ENCODE results near the gene FAM171A2. TPM values are rescaled to one million over a fixed set of nuclear protein-coding genes. Genes with fewer than 3 reads are reported as not detected.
"Not testable (repeated sequence)": the region's sequence is repeated elsewhere in the genome, so short reads cannot be mapped to it uniquely, and the experiment has no call there.

Gene FAM171A2
- total RNA-seq, 1 experiment from 2014 or later: 9.6 TPM

GRCh38 chr17:44347206-44348055 lies 16.2 kb downstream of the FAM171A2 start:
- DNase-seq (ENCODE audit: low read depth): not testable (repeated sequence)

DNA sequence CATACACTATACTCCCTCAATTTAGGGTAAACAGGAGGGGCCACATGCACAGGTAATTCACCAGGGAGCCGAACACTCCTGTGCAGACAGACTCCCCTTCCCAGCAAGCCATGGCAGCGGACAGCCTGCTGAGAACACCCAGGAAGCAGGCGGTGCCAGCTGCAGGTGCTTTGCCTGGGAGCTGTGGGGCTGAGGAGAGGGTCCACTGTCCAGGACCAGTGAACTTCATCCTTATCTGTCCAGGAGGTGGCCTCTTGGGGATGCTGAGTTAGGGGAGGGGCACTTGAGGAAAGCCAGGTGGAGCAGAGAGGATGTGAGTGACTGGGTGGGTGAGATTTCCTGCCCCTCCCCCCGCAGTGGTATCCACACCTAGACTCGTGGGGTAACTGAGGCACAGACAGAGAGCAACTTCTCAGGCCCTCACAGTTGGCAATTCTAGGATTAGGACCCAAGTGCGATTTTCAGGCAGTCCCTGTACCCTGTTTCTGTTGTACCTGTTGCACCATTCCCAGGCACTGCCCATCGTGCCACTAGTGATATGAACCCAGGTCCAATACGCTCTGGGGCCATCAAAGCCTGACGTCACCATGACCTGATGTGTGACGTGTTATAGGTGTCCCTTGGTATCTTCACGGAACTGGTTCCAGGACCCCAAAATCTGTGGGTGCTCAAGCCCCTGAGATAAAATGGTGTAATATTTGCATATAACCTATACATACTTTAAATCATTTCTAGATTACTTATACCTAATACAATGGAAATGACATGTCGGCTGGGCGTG lies 17.4 kb downstream of the FAM171A2 start:
- DNase-seq (ENCODE audit: low read depth): no peak

DNA sequence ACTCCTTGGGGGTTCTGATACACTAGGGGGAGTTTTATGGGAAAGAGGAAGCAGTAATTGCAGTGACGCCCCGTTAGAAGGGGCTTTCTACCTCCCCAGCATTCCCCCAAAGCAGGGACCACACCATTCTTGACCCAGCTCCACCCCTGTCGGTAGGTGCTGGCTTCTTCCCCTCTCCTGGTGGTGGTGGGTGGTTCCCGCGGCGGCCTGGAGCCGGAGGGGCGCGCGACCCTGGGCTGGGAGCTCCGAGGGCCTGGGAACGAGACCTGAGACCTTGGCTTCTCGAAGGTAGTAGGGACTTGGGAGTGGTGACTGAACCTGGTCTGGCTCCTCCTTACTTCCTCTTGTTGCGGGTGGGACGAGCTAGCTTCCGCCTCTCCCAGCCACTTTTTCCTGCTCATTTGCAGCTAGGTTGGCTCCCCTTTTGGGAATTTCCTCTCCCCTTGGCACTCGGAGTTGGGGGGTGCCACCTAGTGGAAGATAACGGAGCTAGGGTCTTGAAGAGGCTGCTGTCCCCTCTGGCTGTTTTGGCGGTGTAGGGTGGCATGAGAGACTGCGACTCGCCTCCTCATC lies 18.1 kb downstream of the FAM171A2 start:
- DNase-seq (ENCODE audit: low read depth): peak; percentile 74

- DNase-seq (ENCODE audit: low read depth): peak; percentile 99
These were observed 18.7 kb downstream of the FAM171A2 start, which contains the start of gene GRN for GRCh38 chr17:44344939-44345453. Gene GRN (plus strand): TSS chr17:44345302. CDS start chr17:44349165, 3,863 bp downstream.

GRCh38 chr17:44343510-44344209 lies 20.0 kb downstream of the FAM171A2 start:
- no peak for DNase-seq (ENCODE audit: low read depth)

- DNase-seq (ENCODE audit: low read depth): not testable (repeated sequence)
These were observed 23.1 kb downstream of the FAM171A2 start for GRCh38 chr17:44340553-44340952.

- DNase-seq (ENCODE audit: low read depth): no peak
These were observed 25.0 kb downstream of the FAM171A2 start for GRCh38 chr17:44338702-44339101.

- DNase-seq (ENCODE audit: low read depth): no peak
These were observed 27.7 kb downstream of the FAM171A2 start for GRCh38 chr17:44335968-44336367.

DNA sequence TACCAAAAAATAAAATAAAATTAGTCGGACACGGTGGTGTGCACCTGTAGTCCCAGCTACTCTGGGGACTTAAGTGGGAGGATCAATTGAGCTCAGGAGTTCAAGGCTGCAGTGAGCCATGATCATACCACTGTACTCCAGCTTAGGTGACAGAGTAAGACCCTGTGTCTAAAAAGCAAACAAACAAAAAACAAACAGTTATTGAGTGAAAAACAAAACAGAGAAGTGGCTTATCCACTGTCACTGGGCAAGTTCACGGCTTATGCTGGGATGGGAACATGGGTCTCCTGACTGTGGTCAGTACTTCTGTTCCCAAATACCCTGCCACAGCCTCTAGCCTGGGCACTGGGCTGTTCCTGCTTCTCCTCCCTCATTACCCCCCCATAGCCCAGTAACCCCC lies 28.1 kb downstream of the FAM171A2 start:
- no peak for DNase-seq (ENCODE audit: low read depth)

- DNase-seq (ENCODE audit: low read depth): no peak
These were observed 28.9 kb downstream of the FAM171A2 start for GRCh38 chr17:44334727-44335126.

DNA sequence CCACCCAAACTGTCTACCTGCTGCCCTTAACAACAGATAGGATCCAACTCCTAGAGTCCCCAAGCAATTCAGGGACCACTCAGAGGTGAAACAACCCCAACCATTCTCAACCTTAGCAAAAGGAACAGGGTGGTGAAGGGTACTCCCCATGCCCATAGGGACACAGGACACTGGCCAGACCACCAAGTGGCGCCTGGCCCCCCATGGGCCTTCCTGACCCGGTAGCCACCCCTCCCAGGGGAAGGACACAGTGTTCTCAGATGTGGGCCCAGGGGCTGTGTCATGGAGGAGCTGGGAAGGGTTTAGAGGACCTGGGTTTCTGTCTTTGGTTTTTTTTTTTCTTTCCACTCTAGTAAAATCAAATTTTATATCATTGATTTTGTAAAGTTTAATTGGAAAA lies 29.3 kb downstream of the FAM171A2 start:
- DNase-seq (ENCODE audit: low read depth): no peak

DNA sequence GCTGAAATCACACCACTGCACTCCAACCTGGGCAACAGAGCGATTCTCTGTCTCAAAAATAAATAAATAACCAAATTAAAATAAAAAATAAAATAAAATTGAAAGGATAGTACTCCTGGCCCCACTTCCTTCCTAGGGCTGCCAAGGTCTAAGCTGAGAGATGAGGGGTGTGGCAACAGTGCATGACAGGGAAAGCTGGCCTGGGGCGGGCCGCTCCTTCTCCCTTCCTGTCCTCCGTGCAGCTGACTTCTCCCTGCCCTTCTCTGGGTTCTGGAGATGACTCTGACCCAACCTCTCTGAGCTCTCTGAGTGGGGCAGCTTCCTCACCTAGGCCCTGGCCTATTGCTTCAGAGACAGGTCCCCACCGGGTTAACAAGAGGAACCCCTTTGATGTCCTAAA lies 30.3 kb downstream of the FAM171A2 start:
- DNase-seq (ENCODE audit: low read depth): no peak

DNA sequence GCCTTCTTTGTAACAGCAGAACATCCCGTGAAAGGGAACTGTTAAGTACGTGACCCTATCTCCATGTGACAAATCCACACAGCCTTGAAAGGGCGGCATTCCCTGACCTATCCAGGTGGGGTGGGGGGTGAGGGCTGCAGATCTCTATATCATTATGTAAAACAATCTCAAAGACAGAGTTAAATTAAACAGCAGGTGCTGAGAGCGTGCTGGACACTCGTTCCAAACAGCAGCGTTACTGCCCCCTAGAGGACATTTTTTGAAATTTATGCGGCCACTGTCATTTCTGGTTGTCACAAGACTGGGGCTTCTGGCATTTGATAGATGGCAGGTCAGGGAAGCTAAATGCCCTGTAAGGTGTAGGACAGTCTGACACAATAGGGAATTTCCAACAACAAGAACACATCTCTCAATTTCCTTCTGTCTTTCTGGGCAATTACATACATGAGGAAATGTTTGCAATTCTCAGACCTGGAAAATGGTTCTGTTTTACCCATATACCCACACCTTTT lies 32.3 kb downstream of the FAM171A2 start:
- peak; percentile 72 for DNase-seq (ENCODE audit: low read depth)

- not testable (repeated sequence) for DNase-seq (ENCODE audit: low read depth)
These were observed 33.4 kb downstream of the FAM171A2 start for GRCh38 chr17:44330263-44330662.

DNA sequence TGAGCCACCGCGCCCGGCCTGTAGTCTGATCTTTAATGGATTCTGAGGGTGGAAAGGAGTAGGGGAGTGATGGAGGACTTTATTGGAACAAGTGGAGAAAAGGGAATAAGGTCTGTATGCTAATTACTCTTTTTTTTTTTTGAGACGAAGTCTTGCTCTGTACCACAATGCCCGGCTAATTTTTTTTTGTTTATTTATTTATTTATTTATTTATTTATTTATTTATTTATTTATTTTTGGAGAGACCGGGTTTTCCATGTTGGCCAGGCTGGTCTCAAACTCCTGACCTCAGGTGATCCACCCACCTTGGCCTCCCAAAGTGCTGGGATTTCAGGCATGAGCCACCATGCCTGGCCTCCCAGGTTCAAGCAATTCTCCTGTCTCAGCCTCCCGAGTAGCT lies 34.1 kb downstream of the FAM171A2 start:
- not testable (repeated sequence) for DNase-seq (ENCODE audit: low read depth)

- DNase-seq (ENCODE audit: low read depth): no peak
These were observed 35.8 kb downstream of the FAM171A2 start for GRCh38 chr17:44327715-44328449.

GRCh38 chr17:44326861-44327444 lies 36.7 kb downstream of the FAM171A2 start:
- peak; percentile 95 for DNase-seq (ENCODE audit: low read depth)

- peak; percentile 87 for DNase-seq (ENCODE audit: low read depth)
These were observed 38.9 kb downstream of the FAM171A2 start, which contains the start of gene SLC25A39 for GRCh38 chr17:44324571-44325275. Gene SLC25A39 (minus strand): TSS chr17:44324823. CDS start chr17:44323562, 1,261 bp downstream.

- DNase-seq (ENCODE audit: low read depth): no peak
These were observed 39.5 kb downstream of the FAM171A2 start for GRCh38 chr17:44324092-44324570.

All from LHCN-M2 (cell line).